ENCODE results near the gene STX2. TPM values are rescaled to one million over a fixed set of nuclear protein-coding genes. Genes with fewer than 3 reads are reported as not detected.
"Not testable (repeated sequence)": the region's sequence is repeated elsewhere in the genome, so short reads cannot be mapped to it uniquely, and the experiment has no call there.

STX2 gene
- 10 to 100 TPM; 30.6 to 37.6 (median 33.5) TPM for total RNA-seq

DNA sequence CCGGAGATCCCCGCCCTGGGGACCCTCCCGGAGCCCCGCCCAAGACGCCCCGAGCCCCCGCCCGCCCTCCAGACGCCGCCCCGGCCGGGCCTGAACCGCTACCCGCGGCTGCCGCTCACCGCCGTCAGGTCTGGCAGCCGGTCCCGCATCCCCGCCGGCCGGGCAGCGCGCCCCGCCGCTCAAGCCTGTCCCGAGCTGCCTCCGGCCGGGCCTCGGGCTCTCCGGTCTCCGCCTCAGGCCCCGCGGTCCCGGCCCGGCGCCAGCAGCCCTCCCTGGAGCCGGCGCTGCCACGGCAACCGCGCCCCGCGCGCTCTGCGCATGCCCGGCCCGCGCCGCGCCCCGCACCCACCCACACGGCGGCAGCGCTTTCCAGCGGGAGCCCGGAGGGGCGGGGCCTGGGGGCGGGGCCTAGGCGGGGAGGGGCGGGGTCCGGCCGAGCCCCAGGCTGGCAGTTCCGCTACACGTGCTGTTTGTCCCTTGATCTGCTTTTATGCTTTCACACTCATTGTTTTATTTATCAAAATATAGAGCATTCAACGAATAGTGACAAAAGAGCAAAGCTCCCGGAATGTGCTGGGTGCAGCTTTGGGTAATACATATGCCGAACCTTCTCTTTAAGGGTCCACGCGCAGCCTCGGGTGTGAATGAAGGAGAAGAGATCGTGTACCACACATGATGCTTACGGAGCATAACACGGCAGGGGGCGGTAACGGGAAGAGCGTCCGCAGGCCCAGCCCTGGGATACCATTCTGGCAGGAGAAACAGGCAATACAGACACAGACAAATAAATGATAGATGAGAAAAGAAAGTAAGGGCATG lies at the start of gene STX2:
STX2 (minus strand) TSS at position 300 of the 819 bp plus-strand sequence; CDS start at position 149, 151 bp downstream.
- ATAC-seq (ENCODE audit: low FRiP score) = peak; percentile 97
- TF ChIP-seq CTCF (IDR thresholded peaks at IDR 0.05) = no peak

DNA sequence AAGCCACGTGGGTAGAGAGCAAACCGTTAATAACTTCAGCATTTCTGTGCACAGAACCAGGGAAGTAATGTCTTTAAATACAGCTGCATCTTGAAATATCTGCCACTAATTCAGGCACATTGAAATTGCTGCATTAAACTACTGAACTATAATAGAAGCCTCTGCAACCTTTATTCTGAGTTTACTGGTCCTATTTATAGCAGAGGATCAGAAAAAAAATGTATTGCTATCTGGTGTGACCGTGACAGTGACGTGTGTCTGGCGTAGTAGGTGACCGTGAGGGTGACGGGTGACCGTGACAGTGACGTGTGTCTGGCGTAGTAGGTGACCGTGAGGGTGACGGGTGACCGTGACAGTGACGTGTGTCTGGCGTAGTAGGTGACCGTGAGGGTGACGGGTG lies 48.1 kb upstream of the STX2 start:
- ATAC-seq (ENCODE audit: low FRiP score); DNase-seq (ENCODE audit: low spot score): not testable (repeated sequence)

More for the DNA sequence above, at the start of gene STX2:
- peak; percentile 70 for DNase-seq (ENCODE audit: low spot score)

DNA sequence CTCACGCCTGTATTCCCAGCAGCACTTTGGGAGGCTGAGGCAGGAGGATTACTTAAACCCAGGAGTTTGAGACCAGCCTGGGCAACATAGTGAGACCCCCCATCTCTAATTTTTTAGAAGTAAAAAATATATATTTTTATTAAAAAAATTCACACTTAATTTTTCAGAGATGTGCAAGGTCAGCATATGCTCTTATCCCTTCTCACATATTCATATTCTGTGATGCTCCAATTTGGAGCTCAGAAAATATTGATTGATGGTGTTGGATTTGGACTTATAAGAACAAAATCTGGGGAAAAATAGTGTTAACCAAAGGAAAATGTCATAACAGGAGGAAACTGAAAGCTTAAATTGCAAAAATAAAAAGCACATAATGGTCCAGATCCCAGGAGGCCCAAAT lies 42.5 kb upstream of the STX2 start:
- no peak for DNase-seq (ENCODE audit: low spot score)
- no peak for TF ChIP-seq CTCF (IDR thresholded peaks at IDR 0.05)
- no peak for ATAC-seq (ENCODE audit: low FRiP score)

DNA sequence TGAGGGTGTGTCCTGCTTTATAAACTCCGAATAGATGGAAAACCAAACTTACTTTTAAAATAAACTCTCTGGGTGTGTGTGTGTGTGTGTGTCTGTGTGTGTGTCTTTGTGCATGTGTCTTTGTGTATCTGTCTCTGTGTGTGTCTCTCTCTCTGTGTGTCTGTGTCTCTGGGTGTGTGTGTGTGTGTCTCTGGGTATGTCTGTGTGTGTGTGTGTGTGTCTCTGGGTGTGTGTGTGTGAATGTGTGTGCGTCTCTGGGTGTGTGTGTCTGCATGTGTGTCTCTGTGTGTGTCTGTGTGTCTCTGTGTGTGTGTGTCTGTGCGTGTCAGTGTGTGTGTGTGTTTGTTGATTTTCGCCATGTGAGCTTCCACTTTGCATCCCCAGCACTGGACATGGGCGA lies 42.0 kb upstream of the STX2 start:
- no peak for TF ChIP-seq CTCF (IDR thresholded peaks at IDR 0.05)
- no peak for DNase-seq (ENCODE audit: low spot score)
- no peak for ATAC-seq (ENCODE audit: low FRiP score)

- TF ChIP-seq CTCF (IDR thresholded peaks at IDR 0.05) = no peak
- DNase-seq (ENCODE audit: low spot score) = no peak
- ATAC-seq (ENCODE audit: low FRiP score) = no peak
These were observed 41.4 kb upstream of the STX2 start for GRCh38 chr12:130880411-130880885.

GRCh38 chr12:130879781-130880389 lies 40.8 kb upstream of the STX2 start:
- TF ChIP-seq CTCF (IDR thresholded peaks at IDR 0.05) = no peak
- no peak for ATAC-seq (ENCODE audit: low FRiP score)
- DNase-seq (ENCODE audit: low spot score) = no peak

GRCh38 chr12:130879212-130879686 lies 40.2 kb upstream of the STX2 start:
- DNase-seq (ENCODE audit: low spot score) = no peak
- ATAC-seq (ENCODE audit: low FRiP score) = no peak
- no peak for TF ChIP-seq CTCF (IDR thresholded peaks at IDR 0.05)
